RWPE2 (cell line): ENCODE results near the gene RANBP9.

Experiments used
- ATAC-seq: fragments of 200-7000 bp; cut with Tn5 transposase; 3 replicates; pipeline ENCODE4 v1.9.1; 2021; ENCODE audit warnings: low read depth
- DNase-seq: peaks from one replicate; pipeline ENCODE4 v3.0.0-alpha.2; 2020; ENCODE audit warnings: low spot score
- H3K27ac ChIP-seq: fragments of 450-650 bp; 2 replicates; pipeline ENCODE4 v1.5.1; 2017; ENCODE audit warnings: mild to moderate bottlenecking; ENCODE audit not compliant: poor library complexity, severe bottlenecking
- H3K27me3 ChIP-seq: fragments of 250-450 bp; sonication (Bioruptor Pico); 2 replicates; pipeline ENCODE4 v1.5.1; 2021; ENCODE audit warnings: mild to moderate bottlenecking, moderate library complexity; ENCODE audit not compliant: insufficient read depth, poor library complexity, severe bottlenecking
- H3K36me3 ChIP-seq: fragments of 250-450 bp; sonication (Bioruptor Pico); 2 replicates; pipeline ENCODE4 v1.5.1; 2020; ENCODE audit warnings: low read depth, mild to moderate bottlenecking, moderate library complexity
- H3K4me1 ChIP-seq: fragments of 250-450 bp; sonication (Bioruptor Pico); 2 replicates; pipeline ENCODE4 v1.5.1; 2021; ENCODE audit warnings: mild to moderate bottlenecking, moderate library complexity; ENCODE audit not compliant: insufficient read depth, poor library complexity, severe bottlenecking
- H3K4me3 ChIP-seq: fragments of 250-450 bp; sonication (Bioruptor Pico); 2 replicates; pipeline ENCODE4 v1.5.1; 2021; ENCODE audit warnings: mild to moderate bottlenecking, moderate library complexity; ENCODE audit not compliant: severe bottlenecking
- H3K9me3 ChIP-seq: fragments of 250-450 bp; sonication (Bioruptor Pico); 2 replicates; pipeline ENCODE4 v1.5.1; 2021; ENCODE audit warnings: mild to moderate bottlenecking, moderate library complexity; ENCODE audit not compliant: severe bottlenecking
- CTCF ChIP-seq: fragments of 450-650 bp; IDR thresholded peaks from one replicate; pipeline ENCODE4 v1.5.1; 2017; ENCODE audit warnings: mild to moderate bottlenecking, moderate library complexity; ENCODE audit not compliant: poor library complexity, severe bottlenecking

Gene RANBP9

GRCh38 chr6:13730704-13731103 lies 19.1 kb upstream of the RANBP9 start:
- H3K4me1 ChIP-seq, result peaks cover 11% of the 10 kb centered on the region

GRCh38 chr6:13729891-13730290 lies 18.3 kb upstream of the RANBP9 start:
- ATAC-seq (peak; percentile 55), DNase-seq (no peak)
- H3K36me3 ChIP-seq, result no peaks in the 10 kb centered on the region
- no peak for TF ChIP-seq CTCF
- H3K4me1 ChIP-seq, result peaks cover 18% of the 10 kb centered on the region
- no peaks in the 10 kb centered on the region for H3K9me3 ChIP-seq
- no peaks in the 10 kb centered on the region for H3K27me3 ChIP-seq
- H3K27ac ChIP-seq, result peak overlapping the region; percentile 23
- no peak overlapping the region for H3K4me3 ChIP-seq

More at GRCh38 chr6:13730704-13731103, 19.1 kb upstream of the RANBP9 start:
- no peaks in the 10 kb centered on the region for H3K27me3 ChIP-seq
- ATAC-seq (no peak), DNase-seq (no peak)
- TF ChIP-seq CTCF, result no peak
- H3K4me3 ChIP-seq, result no peak overlapping the region
- no peak overlapping the region for H3K27ac ChIP-seq
- no peaks in the 10 kb centered on the region for H3K9me3 ChIP-seq
- H3K36me3 ChIP-seq, result no peaks in the 10 kb centered on the region

- ATAC-seq (peak; percentile 77), DNase-seq (no peak)
- no peak overlapping the region for H3K4me3 ChIP-seq
- no peaks in the 10 kb centered on the region for H3K9me3 ChIP-seq
- peak overlapping the region; percentile 71 for H3K27ac ChIP-seq
- H3K36me3 ChIP-seq, result no peaks in the 10 kb centered on the region
- H3K4me1 ChIP-seq, result peaks cover 35% of the 10 kb centered on the region
- no peaks in the 10 kb centered on the region for H3K27me3 ChIP-seq
- no peak for TF ChIP-seq CTCF
Measured at GRCh38 chr6:13725570-13725969, 13.9 kb upstream of the RANBP9 start.

GRCh38 chr6:13725052-13725451 lies 13.4 kb upstream of the RANBP9 start:
- Histone ChIP-seq H3K4me3 (no peak overlapping the region), H3K36me3 (no peaks in the 10 kb centered on the region), H3K9me3 (no peaks in the 10 kb centered on the region), H3K4me1 (peaks cover 33% of the 10 kb centered on the region), H3K27ac (peak overlapping the region; percentile 71), H3K27me3 (no peaks in the 10 kb centered on the region)
- TF ChIP-seq CTCF, result no peak
- ATAC-seq (no peak), DNase-seq (no peak)

- DNase-seq (peak; percentile 87), ATAC-seq (peak; percentile 90)
- no peak overlapping the region for H3K4me3 ChIP-seq
- no peaks in the 10 kb centered on the region for H3K27me3 ChIP-seq
- no peaks in the 10 kb centered on the region for H3K36me3 ChIP-seq
- TF ChIP-seq CTCF, result no peak
- peaks cover 30% of the 10 kb centered on the region for H3K4me1 ChIP-seq
- H3K9me3 ChIP-seq, result no peaks in the 10 kb centered on the region
- H3K27ac ChIP-seq, result peak overlapping the region; percentile 71
Measured at GRCh38 chr6:13724182-13724581, 12.5 kb upstream of the RANBP9 start.
